ENCODE results near the gene ZNF180. TPM values are rescaled to one million over a fixed set of nuclear protein-coding genes. Genes with fewer than 3 reads are reported as not detected.

Gene ZNF180
- total RNA-seq, 1 experiment from 2014 or later = 10.4 TPM

- no peaks in the 10 kb centered on the region for H3K27me3 ChIP-seq (replicated peaks; ENCODE audit: insufficient read depth, low read depth, low read length, poor library complexity)
- intact Hi-C loops (cut with micrococcal nuclease; ENCODE audit: unreplicated experiment) = no loop called here
- no peak for TF ChIP-seq EZH2 (IDR thresholded peaks at IDR 0.05; ENCODE audit: borderline replicate concordance, low read depth, low read length, poor library complexity, severe bottlenecking)
- TF ChIP-seq CTCF (conservative IDR thresholded peaks at IDR 0.05; ENCODE audit: low read depth, low read length) = no peak
- no peak overlapping the region for H3K27ac ChIP-seq (ENCODE audit: low read depth, low read length, poor library complexity, severe bottlenecking)
- DNase-seq (ENCODE audit: low spot score) = no peak
- H3K4me3 ChIP-seq (ENCODE audit: low read depth, low read length, poor library complexity, severe bottlenecking) = no peak overlapping the region
- ChIA-PET CTCF (no interaction called here), POLR2A (ENCODE audit: low non-redundant PET) (no interaction called here)
- no peaks in the 10 kb centered on the region for H3K4me1 ChIP-seq (ENCODE audit: insufficient read depth, low read length, poor library complexity, severe bottlenecking)
- H3K9me3 ChIP-seq (ENCODE audit: low read depth, low read length, poor library complexity, severe bottlenecking) = no peaks in the 10 kb centered on the region
- H3K36me3 ChIP-seq (ENCODE audit: insufficient read depth, low read length, poor library complexity, severe bottlenecking) = no peaks in the 10 kb centered on the region
- no TSS peak for BruUV-seq (replicated peaks)
Observed at GRCh38 chr19:44509478-44509877, 9.2 kb upstream of the ZNF180 start.

GRCh38 chr19:44499559-44499958 is 763 bp downstream of the ZNF180 start:
- TF ChIP-seq EZH2 (IDR thresholded peaks at IDR 0.05; ENCODE audit: borderline replicate concordance, low read depth, low read length, poor library complexity, severe bottlenecking) = no peak
- no peak for DNase-seq (ENCODE audit: low spot score)
- intact Hi-C loops (cut with micrococcal nuclease; ENCODE audit: unreplicated experiment) = no loop called here
- peak overlapping the region; percentile 84 for H3K4me3 ChIP-seq (ENCODE audit: low read depth, low read length, poor library complexity, severe bottlenecking)
- H3K4me1 ChIP-seq (ENCODE audit: insufficient read depth, low read length, poor library complexity, severe bottlenecking) = no peaks in the 10 kb centered on the region
- BruUV-seq (replicated peaks) = TSS peak; percentile 76
- peaks cover 30% of the 10 kb centered on the region for H3K36me3 ChIP-seq (ENCODE audit: insufficient read depth, low read length, poor library complexity, severe bottlenecking)
- CTCF ChIA-PET = no interaction called here
- peak overlapping the region; percentile 94 for H3K27ac ChIP-seq (ENCODE audit: low read depth, low read length, poor library complexity, severe bottlenecking)
- POLR2A ChIA-PET (ENCODE audit: low non-redundant PET) = no interaction called here
- H3K27me3 ChIP-seq (replicated peaks; ENCODE audit: insufficient read depth, low read depth, low read length, poor library complexity) = no peaks in the 10 kb centered on the region
- peaks cover 33% of the 10 kb centered on the region for H3K9me3 ChIP-seq (ENCODE audit: low read depth, low read length, poor library complexity, severe bottlenecking)

- DNase-seq (ENCODE audit: low spot score) = peak; percentile 17
- BruUV-seq (replicated peaks) = no TSS peak
- Histone ChIP-seq H3K27me3 (replicated peaks; ENCODE audit: insufficient read depth, low read depth, low read length, poor library complexity) (no peaks in the 10 kb centered on the region), H3K9me3 (ENCODE audit: low read depth, low read length, poor library complexity, severe bottlenecking) (peaks cover 34% of the 10 kb centered on the region), H3K36me3 (ENCODE audit: insufficient read depth, low read length, poor library complexity, severe bottlenecking) (peaks cover 35% of the 10 kb centered on the region), H3K4me3 (ENCODE audit: low read depth, low read length, poor library complexity, severe bottlenecking) (peak overlapping the region; percentile 84), H3K27ac (ENCODE audit: low read depth, low read length, poor library complexity, severe bottlenecking) (no peak overlapping the region), H3K4me1 (ENCODE audit: insufficient read depth, low read length, poor library complexity, severe bottlenecking) (no peaks in the 10 kb centered on the region)
- intact Hi-C loops (cut with micrococcal nuclease; ENCODE audit: unreplicated experiment) = no loop called here
- ChIA-PET CTCF (no interaction called here), POLR2A (ENCODE audit: low non-redundant PET) (no interaction called here)
- TF ChIP-seq EZH2 (IDR thresholded peaks at IDR 0.05; ENCODE audit: borderline replicate concordance, low read depth, low read length, poor library complexity, severe bottlenecking) = no peak
- no peak for TF ChIP-seq CTCF (conservative IDR thresholded peaks at IDR 0.05; ENCODE audit: low read depth, low read length)
Observed at GRCh38 chr19:44498988-44499387, 1.3 kb downstream of the ZNF180 start.

- CTCF ChIA-PET = no interaction called here
- peaks cover 48% of the 10 kb centered on the region for H3K9me3 ChIP-seq (ENCODE audit: low read depth, low read length, poor library complexity, severe bottlenecking)
- no peak for DNase-seq (ENCODE audit: low spot score)
- POLR2A ChIA-PET (ENCODE audit: low non-redundant PET) = no interaction called here
- no peak overlapping the region for H3K27ac ChIP-seq (ENCODE audit: low read depth, low read length, poor library complexity, severe bottlenecking)
- H3K4me3 ChIP-seq (ENCODE audit: low read depth, low read length, poor library complexity, severe bottlenecking) = no peak overlapping the region
- no peaks in the 10 kb centered on the region for H3K27me3 ChIP-seq (replicated peaks; ENCODE audit: insufficient read depth, low read depth, low read length, poor library complexity)
- BruUV-seq (replicated peaks) = no TSS peak
- peaks cover 58% of the 10 kb centered on the region for H3K36me3 ChIP-seq (ENCODE audit: insufficient read depth, low read length, poor library complexity, severe bottlenecking)
- no peaks in the 10 kb centered on the region for H3K4me1 ChIP-seq (ENCODE audit: insufficient read depth, low read length, poor library complexity, severe bottlenecking)
- no peak for TF ChIP-seq CTCF (conservative IDR thresholded peaks at IDR 0.05; ENCODE audit: low read depth, low read length)
- no peak for TF ChIP-seq EZH2 (IDR thresholded peaks at IDR 0.05; ENCODE audit: borderline replicate concordance, low read depth, low read length, poor library complexity, severe bottlenecking)
- intact Hi-C loops (cut with micrococcal nuclease; ENCODE audit: unreplicated experiment) = no loop called here
Observed at GRCh38 chr19:44496711-44497110, 3.6 kb downstream of the ZNF180 start.
